PC-3 (cell line): Measurements from ENCODE around the gene RAB31.

Experiments used
- EZH2phosphoT487 ChIP-seq: fragments of 300-600 bp; sonication (generic); IDR thresholded peaks from 2 replicates; pipeline ENCODE4 v1.6.1; 2018; ENCODE audit warnings: mild to moderate bottlenecking, antibody characterized with exemption, low read length, borderline replicate concordance
- TF ChIP-seq, protein P1 (sequence below): fragments of 300-600 bp; sonication (generic); conservative IDR thresholded peaks from 2 replicates; pipeline ENCODE4 v1.5.1; 2017; ENCODE audit warnings: antibody characterized with exemption, low read depth, mild to moderate bottlenecking, low read length

DNA sequence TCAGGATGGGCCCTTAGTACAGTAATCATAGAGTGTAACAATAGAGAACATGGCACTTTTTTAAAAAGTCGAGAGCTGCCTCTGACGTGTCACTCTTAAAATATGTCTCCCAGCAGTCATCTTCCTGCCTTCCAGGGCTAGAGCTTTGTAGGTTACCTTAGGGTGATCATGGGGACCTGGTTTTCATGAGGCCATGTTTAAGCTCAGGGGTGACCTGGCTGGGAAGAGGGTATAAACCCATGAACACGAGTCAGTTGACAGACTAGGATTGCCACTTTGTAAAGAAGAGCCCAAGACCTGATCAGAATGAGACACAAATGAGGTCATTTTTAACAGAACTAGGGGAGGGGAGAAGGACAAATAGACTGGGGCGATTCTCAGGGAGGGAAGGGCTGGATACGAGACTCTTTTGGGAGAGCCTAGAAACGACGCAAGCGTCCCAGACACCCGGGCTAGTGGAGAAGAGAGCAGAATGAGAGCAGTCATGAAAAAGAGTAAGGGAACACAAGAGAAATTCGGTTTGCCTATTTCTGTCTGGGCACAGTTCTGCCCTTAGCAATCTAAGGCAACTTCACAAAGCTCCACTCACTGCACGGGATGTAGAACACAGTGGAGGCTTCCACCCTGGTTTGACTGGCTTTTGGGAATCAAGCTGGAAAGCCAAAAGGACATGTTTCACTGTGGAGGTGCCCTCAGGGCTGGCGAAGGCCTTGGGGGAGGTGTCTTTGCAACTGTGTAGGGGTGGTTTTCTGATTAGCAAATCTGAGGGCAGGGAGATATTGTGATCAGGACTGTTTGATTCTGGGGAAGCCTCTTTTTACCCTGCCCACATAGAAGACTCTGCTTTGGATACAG lies 1.8 kb upstream of the RAB31 start:
- TF ChIP-seq, protein P1, sequence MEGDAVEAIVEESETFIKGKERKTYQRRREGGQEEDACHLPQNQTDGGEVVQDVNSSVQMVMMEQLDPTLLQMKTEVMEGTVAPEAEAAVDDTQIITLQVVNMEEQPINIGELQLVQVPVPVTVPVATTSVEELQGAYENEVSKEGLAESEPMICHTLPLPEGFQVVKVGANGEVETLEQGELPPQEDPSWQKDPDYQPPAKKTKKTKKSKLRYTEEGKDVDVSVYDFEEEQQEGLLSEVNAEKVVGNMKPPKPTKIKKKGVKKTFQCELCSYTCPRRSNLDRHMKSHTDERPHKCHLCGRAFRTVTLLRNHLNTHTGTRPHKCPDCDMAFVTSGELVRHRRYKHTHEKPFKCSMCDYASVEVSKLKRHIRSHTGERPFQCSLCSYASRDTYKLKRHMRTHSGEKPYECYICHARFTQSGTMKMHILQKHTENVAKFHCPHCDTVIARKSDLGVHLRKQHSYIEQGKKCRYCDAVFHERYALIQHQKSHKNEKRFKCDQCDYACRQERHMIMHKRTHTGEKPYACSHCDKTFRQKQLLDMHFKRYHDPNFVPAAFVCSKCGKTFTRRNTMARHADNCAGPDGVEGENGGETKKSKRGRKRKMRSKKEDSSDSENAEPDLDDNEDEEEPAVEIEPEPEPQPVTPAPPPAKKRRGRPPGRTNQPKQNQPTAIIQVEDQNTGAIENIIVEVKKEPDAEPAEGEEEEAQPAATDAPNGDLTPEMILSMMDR = no peak
- TF ChIP-seq EZH2phosphoT487 = no peak
